HG03565 (cell line): ENCODE measurements around the gene MAPRE2.

Experiments used
- ATAC-seq: cut with Tn5 transposase; IDR thresholded peaks from one replicate; pipeline ENCODE4 v1.9.1; 2021; ENCODE audit warnings: mild to moderate bottlenecking, moderate library complexity; ENCODE audit not compliant: unreplicated experiment

Gene MAPRE2

GRCh38 chr18:35040988-35041814 is at the start of gene MAPRE2:
Gene MAPRE2 (plus strand): TSS chr18:35041413. CDS start chr18:35041540, 127 bp downstream.
- peak; percentile 53 for ATAC-seq

- ATAC-seq: no peak
Measured at GRCh38 chr18:34991561-34991960, 49.7 kb upstream of the MAPRE2 start.

- ATAC-seq: no peak
Measured at GRCh38 chr18:34993289-34993688, 47.9 kb upstream of the MAPRE2 start.

- no peak for ATAC-seq
Measured at GRCh38 chr18:34995746-34996145, 45.5 kb upstream of the MAPRE2 start.

DNA sequence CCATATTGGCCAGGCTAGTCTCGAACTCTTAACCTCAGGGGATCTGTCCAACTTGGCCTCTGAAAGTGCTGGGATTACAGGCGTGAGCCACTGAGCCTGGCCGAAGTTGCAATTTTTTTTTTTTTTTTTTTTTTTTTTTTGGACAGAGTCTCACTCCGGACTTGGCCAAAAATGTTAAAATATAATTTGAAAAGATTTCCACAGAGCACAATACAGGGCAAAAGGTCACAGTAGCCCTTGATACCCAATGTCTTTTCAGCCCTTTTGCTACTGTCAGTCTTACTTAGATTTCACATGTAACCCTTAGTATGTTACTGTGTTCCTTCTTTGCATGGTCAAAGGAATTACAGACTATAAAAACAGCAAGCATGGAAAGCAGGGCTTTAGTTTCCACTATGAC is 42.6 kb upstream of the MAPRE2 start:
- no peak for ATAC-seq

DNA sequence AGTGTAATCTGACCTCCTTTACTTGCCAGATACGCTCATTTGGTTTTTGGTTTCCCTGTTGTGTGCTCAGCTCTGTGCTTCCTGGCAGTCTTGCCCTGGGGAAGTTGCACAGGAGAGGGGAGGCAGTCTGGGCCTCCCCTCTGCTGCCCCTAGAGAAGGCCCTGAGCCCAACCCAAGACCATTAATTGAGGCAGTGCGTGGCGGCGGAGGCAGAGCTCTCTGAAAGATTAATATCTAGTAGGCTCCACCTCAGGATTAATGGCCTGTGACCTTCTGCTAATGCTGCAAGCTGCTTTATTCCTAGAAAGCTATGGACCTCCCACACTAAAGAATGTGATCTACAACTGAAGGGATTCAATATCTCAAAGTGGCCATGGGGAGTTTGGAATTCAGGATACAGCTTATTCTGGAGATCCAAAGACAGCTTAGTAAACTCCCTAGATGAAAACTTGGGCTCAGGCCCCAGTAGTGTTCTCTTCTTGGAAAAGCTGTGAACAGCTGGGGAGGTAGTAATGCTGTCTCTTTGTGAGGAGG is 41.4 kb upstream of the MAPRE2 start:
- ATAC-seq: no peak

DNA sequence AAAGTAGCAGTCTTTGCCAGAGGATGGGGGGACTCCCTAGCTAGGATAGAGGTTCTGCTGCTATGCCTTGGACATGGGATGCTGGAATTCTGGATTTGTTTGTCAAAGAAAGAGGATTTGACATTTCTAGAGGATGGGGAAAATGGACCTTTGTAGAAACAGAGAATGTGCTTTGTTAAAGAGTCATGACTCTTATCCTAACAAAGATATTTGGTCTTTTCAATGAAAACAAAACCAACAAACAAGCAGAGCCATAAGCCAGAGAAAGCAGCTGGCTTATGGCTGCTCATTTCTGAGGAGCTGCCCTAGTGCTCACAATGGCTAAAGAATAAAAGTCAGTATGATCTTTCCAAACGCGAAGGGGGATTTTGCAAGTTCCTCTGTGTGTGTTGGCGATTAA is 40.8 kb upstream of the MAPRE2 start:
- ATAC-seq: no peak

DNA sequence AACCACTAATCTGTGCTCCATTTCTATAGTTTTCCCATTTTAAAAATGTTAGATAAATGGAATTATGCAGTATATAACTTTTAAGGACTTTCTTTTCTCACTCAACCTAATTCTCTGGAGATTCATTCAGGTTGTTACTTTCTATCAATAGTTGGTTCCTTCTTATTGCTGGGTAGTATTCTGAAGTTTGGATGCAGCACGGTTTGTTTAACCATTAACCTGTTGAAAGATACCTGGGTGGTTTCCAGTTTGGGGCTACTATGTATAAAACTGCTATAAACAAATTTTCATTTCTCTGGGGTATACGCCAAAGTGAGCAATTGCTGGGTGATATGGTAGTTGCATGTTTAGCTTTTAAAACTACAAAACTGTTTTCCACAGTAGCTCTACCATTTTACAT is 39.1 kb upstream of the MAPRE2 start:
- ATAC-seq: no peak

GRCh38 chr18:35005963-35006577 is 35.1 kb upstream of the MAPRE2 start:
- peak; percentile 81 for ATAC-seq

DNA sequence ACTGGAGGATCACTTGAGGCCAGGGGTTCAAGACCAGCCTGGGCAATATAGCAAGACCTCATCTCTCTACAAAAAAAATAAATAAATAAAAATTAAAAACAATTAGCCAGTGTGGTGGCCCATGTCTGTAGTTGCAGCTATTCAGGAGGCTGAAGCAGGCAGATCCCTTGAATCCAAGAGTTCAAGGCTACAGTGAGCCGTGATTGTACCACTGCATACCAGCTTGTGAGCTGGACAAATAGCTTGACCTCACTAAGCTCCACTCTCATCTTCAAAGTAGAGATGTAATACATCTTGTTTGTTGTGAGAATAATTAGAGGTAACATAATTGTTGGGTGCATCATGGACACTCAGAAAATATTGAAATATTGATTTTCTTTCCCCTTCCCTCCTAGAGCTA is 31.1 kb upstream of the MAPRE2 start:
- no peak for ATAC-seq

GRCh38 chr18:35010993-35011392 is 30.2 kb upstream of the MAPRE2 start:
- no peak for ATAC-seq

GRCh38 chr18:35019933-35020332 is 21.3 kb upstream of the MAPRE2 start:
- ATAC-seq: no peak

- ATAC-seq: no peak
Measured at GRCh38 chr18:35022426-35023001, 18.7 kb upstream of the MAPRE2 start.

DNA sequence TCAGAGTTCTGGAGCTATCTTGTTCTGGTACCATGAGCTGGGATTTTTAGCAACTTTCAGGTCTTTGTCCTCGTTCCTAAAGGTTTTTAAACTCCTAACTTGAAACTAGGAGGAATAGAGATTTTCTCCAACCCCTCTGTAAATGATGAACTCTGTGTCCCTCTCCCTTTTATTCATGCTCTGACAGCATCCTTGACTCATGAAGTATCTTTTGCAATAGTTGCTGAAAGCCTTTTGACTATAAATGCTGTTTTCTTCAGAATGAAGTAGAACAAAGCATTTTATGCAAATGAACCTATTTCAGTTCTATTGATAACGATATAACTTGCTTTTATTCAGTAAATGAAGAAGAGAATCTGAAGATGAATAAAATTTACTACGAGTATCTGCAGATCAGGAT is 17.0 kb upstream of the MAPRE2 start:
- ATAC-seq: no peak

DNA sequence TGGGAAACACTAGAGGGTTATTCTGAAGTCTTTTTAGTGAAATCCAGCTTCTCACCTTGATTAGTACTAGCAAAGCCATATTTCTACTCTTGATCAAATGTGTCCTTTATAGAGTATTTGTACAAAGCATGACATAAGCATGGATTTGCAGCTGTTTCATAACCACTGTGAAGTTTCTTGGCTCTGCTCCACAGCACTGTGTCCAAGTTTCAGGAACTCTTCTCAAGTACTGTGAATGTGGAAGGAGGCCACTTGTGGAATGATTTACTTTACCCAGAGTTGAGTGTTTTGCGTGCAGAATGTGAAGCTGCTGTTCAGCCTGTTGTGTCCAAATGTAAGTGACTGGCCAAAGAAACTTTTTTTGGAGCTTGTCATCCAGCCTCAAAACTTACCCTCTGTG is 16.2 kb upstream of the MAPRE2 start:
- ATAC-seq: no peak

DNA sequence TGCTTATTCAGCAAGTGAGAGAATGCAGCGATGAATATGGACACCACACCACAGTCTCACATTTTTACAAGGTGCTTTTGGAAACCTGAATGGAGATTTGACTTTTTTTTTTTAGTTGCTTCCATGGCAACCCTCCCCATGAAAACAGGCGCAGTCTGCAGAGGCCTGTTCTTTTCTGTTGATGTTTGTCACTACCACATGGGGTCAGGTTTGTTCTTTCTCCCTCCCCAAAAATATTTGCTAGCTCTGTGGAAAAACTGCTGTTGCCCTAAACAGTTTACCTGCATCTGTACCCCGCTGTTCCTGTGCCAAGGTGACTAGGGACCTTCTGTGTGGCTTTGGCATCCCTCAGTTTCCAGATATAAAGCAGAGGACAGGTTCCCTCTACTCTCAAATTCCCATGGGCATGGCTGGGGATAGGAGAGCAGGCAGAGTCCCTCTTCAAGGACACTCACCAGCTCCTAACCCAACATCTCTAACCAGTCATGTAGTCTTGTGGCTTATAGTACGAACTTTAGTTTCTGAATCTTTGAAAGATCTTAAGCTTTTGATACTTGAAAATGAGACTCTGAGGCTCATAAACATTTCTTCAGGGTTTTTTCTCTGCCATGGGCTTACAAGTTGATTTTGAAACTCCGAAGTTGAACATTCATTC is 14.7 kb upstream of the MAPRE2 start:
- ATAC-seq: peak; percentile 40

DNA sequence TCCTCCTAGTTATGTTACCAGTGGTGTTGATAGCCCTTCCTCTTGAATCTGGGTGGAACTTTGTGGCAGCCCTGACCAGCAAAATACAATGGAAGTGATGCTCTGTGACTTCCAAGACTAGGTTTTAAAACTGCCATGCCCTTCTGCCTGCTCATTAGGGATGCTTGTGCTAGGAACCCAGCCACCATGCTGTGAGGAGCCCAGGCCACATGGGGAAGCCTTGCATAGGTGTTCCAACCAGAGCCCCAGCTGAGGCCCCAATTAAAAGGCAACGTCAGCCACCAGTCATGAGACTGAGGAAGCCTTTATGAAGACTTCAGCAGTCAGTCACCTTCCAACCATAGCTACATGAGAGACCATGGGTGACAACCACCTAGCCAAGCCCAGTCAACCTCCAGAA is 14.0 kb upstream of the MAPRE2 start:
- ATAC-seq: no peak

- no peak for ATAC-seq
Measured at GRCh38 chr18:35028536-35028935, 12.7 kb upstream of the MAPRE2 start.

GRCh38 chr18:35029103-35029502 is 12.1 kb upstream of the MAPRE2 start:
- no peak for ATAC-seq

GRCh38 chr18:35029770-35030169 is 11.4 kb upstream of the MAPRE2 start:
- peak; percentile 78 for ATAC-seq

DNA sequence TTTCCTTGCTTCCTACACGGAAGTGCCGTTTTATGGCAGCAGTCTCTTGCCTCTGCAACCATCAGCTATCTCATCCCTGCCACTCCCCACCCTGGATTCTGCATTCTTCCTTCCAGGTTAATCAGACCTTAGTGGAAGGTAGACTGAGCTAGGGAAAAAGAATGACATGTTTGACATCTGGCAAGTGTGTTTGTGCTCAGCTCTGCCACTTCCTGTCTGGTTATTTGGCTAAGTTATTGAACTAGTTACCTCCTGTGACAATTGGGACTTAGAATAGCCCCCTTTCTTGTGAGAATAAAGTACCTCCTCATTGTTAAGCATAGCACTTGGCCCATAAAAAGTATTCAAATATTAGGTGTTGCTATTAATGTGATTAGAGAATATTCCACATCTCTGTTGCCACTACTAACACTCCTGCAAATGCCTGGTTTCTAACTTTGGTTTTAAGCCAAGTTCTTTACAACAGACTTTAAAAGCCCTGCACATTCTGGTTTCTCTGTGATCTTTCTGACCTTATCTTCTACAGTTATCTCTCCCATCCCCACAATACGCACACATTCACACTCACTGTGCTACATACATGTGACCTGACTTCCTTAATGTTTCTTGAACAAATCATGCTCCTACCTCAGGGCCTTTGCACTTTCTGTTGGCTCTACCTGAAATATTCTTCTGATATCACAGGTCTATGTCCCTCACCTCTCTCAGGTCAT is 10.8 kb upstream of the MAPRE2 start:
- no peak for ATAC-seq
